Transverse colon (tissue), 4 donors: ENCODE measurements around the gene ACCS. TPM values are rescaled to one million over a fixed set of nuclear protein-coding genes. Genes with fewer than 3 reads are reported as not detected.

Experiments used
- DNase-seq: peaks from one replicate; pipeline ENCODE4 v3.0.0-alpha.2; 2019
- H3K27ac ChIP-seq, 4 donors: fragments of 200-600 bp; sonication (generic); 2 replicates each; pipeline ENCODE4 v1.5.1; 2016 to 2018; ENCODE audit warnings: inconsistent platforms in 4 of 4
- H3K27me3 ChIP-seq: fragments of 200-600 bp; sonication (generic); 2 replicates; pipeline ENCODE4 v1.5.1; 2017; ENCODE audit warnings: inconsistent platforms
- H3K36me3 ChIP-seq, 4 donors: fragments of 200-600 bp; sonication (generic); 2 replicates each; pipeline ENCODE4 v1.5.1; 2017 to 2019; ENCODE audit warnings: inconsistent platforms in 4 of 4
- H3K4me1 ChIP-seq, 4 donors: fragments of 200-600 bp; sonication (generic); 2 replicates each; pipeline ENCODE4 v1.5.1; 2017 to 2020; ENCODE audit warnings: inconsistent platforms in 4 of 4
- H3K4me3 ChIP-seq, 4 donors: fragments of 200-600 bp; sonication (generic); 1 replicate in 1 of 4; 2 replicates in 3 of 4; pipeline versions ENCODE4 v1.5.1 to v1.6.1; 2017 to 2019; ENCODE audit warnings: inconsistent platforms in 4 of 4
- H3K9me3 ChIP-seq, 2 donors: fragments of 200-600 bp; sonication (generic); 2 replicates each; pipeline ENCODE4 v1.5.1; 2017 to 2019; ENCODE audit warnings: inconsistent platforms in 2 of 2
- EP300 ChIP-seq: sonication (generic); formaldehyde crosslinking; IDR thresholded peaks from one replicate; pipeline ENCODE4 v1.6.1; 2017; ENCODE audit warnings: antibody characterized with exemption, low read depth
- POLR2A ChIP-seq: fragments of 450-650 bp; IDR thresholded peaks from one replicate; pipeline ENCODE4 v1.6.1; 2016; ENCODE audit warnings: antibody characterized with exemption, mild to moderate bottlenecking, moderate library complexity
- POLR2AphosphoS5 ChIP-seq, 3 donors: sonication (generic); formaldehyde crosslinking; IDR thresholded peaks; one replicate each; pipeline ENCODE4 v1.6.1; 2016; ENCODE audit warnings: antibody characterized with exemption in 3 of 3
- WGBS, 2 donors: methylation state at CpG; one replicate each; pipeline ENCODE4 v1.1.5; 2018; ENCODE audit warnings: low coverage in 1 of 2; 5-methylcytosine and 5-hydroxymethylcytosine counted together
- in situ Hi-C, 4 donors: fragments of 200-750 bp; cut with MboI; loops; one replicate each; pipeline versions ENCODE4 v1.15.0 to v1.15.1; 2017; ENCODE audit warnings: low sequenced_read_pairs in 3 of 4, low pct_ligation_motif_present in 1 of 4, low pct_unique_long_range_greater_than_20kb in 1 of 4
- intact Hi-C: fragments of 100-400 bp; cut with DNase I; formaldehyde crosslinking; loops from one replicate; pipeline ENCODE4 v1.15.1; 2023; ENCODE audit warnings: low total_unique reads
- total RNA-seq, 4 donors: library from RNA; depleted of rRNA; stranded (reverse); fragments of >200 nt; gene quantifications; one replicate each; pipeline ENCODE4 v1.1.0, GENCODE V29; 2016
- TF ChIP-seq, protein P1 (sequence below), 5 experiments: fragments of 200-600 bp in 3 of 5; fragments of 450-650 bp in 2 of 5; sonication (generic) in 3 of 5; IDR thresholded peaks; 1 replicate in 2 of 5; 2 replicates in 3 of 5; pipeline ENCODE4 v1.5.1; 2016 to 2017; ENCODE audit warnings: antibody characterized with exemption in 5 of 5, inconsistent platforms in 3 of 5, mild to moderate bottlenecking in 2 of 5, moderate library complexity in 1 of 5

ACCS gene
- total RNA-seq, 4 donors from 2014 or later, result 17.6 to 88.3 (median 29.5) TPM

DNA sequence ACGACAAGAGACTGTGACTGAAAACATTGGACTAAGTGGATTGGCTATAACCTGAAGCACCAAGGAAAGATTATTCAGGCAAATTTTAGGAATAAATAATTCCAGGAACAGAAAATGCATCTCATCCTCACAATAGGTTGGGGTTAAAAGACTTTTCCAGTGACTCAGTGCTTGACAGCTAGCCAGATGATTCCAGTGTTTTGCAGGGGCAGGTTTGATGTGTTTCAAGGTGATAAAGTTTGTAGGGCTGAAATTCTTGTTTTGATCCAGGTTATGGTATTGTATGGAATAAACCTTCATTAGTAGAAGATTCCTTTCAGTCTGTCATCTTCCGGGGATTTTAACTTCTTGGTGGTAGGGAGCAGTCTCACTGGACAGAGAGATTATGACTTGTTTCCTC, 31.8 kb downstream of the ACCS start:
- peaks cover 7 to 24% (median 11%) of the 10 kb centered on the region in 4 donors for H3K4me1 ChIP-seq
- TF ChIP-seq, protein P1, sequence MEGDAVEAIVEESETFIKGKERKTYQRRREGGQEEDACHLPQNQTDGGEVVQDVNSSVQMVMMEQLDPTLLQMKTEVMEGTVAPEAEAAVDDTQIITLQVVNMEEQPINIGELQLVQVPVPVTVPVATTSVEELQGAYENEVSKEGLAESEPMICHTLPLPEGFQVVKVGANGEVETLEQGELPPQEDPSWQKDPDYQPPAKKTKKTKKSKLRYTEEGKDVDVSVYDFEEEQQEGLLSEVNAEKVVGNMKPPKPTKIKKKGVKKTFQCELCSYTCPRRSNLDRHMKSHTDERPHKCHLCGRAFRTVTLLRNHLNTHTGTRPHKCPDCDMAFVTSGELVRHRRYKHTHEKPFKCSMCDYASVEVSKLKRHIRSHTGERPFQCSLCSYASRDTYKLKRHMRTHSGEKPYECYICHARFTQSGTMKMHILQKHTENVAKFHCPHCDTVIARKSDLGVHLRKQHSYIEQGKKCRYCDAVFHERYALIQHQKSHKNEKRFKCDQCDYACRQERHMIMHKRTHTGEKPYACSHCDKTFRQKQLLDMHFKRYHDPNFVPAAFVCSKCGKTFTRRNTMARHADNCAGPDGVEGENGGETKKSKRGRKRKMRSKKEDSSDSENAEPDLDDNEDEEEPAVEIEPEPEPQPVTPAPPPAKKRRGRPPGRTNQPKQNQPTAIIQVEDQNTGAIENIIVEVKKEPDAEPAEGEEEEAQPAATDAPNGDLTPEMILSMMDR (IDR thresholded peaks at IDR 0.05), result no peak
- TF ChIP-seq EP300 (no peak), POLR2A (no peak), POLR2AphosphoS5 (IDR thresholded peaks at IDR 0.05) (no peak)
- in situ Hi-C loops, result loop anchor here in 2 of 4 donors (10.0 to 25.0 kb wide), 2 partner anchors 439 to 447 kb away; no protein-coding TSS in a partner anchor
- no peaks in the 10 kb centered on the region for H3K36me3 ChIP-seq
- 84 to 100% methylated on average over 1 to 2 of the region's 2 CpGs for WGBS, 2 donors
- DNase-seq, result no peak
- H3K27me3 ChIP-seq, result no peaks in the 10 kb centered on the region
- no peaks in the 10 kb centered on the region for H3K9me3 ChIP-seq
- no peak overlapping the region for H3K4me3 ChIP-seq
- intact Hi-C loops, result no loop called here
- no peak overlapping the region for H3K27ac ChIP-seq

- TF ChIP-seq EP300 (no peak), POLR2A (no peak), POLR2AphosphoS5 (IDR thresholded peaks at IDR 0.05) (no peak)
- TF ChIP-seq, protein P1 (IDR thresholded peaks at IDR 0.05), result no peak
- H3K27ac ChIP-seq, result no peak overlapping the region
- no peak overlapping the region for H3K4me3 ChIP-seq
- no peaks in the 10 kb centered on the region for H3K9me3 ChIP-seq
- DNase-seq, result no peak
- peaks cover 4 to 12% (median 10%) of the 10 kb centered on the region in 4 donors for H3K4me1 ChIP-seq
- 92% methylated on average over 2 of the region's 2 CpGs; no CpG with 5 or more reads in 1 of the 2 donors for WGBS, 2 donors
- in situ Hi-C loops (loop anchor here in 2 of 4 donors (10.0 to 25.0 kb wide), 2 partner anchors 436 to 444 kb away; no protein-coding TSS in a partner anchor), intact Hi-C loops (no loop called here)
- H3K27me3 ChIP-seq, result no peaks in the 10 kb centered on the region
- H3K36me3 ChIP-seq, result no peaks in the 10 kb centered on the region
These were observed 35.0 kb downstream of the ACCS start for GRCh38 chr11:44101098-44101497.

GRCh38 chr11:44104481-44105294, 38.6 kb downstream of the ACCS start:
- intact Hi-C loops, result no loop called here
- Histone ChIP-seq H3K9me3 (no peaks in the 10 kb centered on the region), H3K36me3 (peaks cover 0 to 3% (median 0%) of the 10 kb centered on the region in 4 donors), H3K4me3 (no peak overlapping the region), H3K27ac (no peak overlapping the region), H3K27me3 (no peaks in the 10 kb centered on the region), H3K4me1 (no peaks in the 10 kb centered on the region)
- in situ Hi-C loops, result loop anchor here in 2 of 4 donors (10.0 to 25.0 kb wide), 2 partner anchors 433 to 440 kb away; no protein-coding TSS in a partner anchor
- no peak for DNase-seq
- WGBS, 2 donors, result 87 to 88% methylated on average over 3 to 5 of the region's 5 CpGs
- no peak for TF ChIP-seq EP300
- TF ChIP-seq, protein P1 (IDR thresholded peaks at IDR 0.05), result no peak
- no peak for TF ChIP-seq POLR2A
- TF ChIP-seq POLR2AphosphoS5 (IDR thresholded peaks at IDR 0.05), result no peak

GRCh38 chr11:44108260-44108659, 42.2 kb downstream of the ACCS start:
- intact Hi-C loops (no loop called here), in situ Hi-C loops (loop anchor here in 2 of 4 donors (10.0 to 25.0 kb wide), 2 partner anchors 429 to 437 kb away; no protein-coding TSS in a partner anchor)
- TF ChIP-seq POLR2A, result no peak
- TF ChIP-seq EP300, result no peak
- TF ChIP-seq, protein P1 (IDR thresholded peaks at IDR 0.05), result no peak
- TF ChIP-seq POLR2AphosphoS5 (IDR thresholded peaks at IDR 0.05), result no peak
- H3K27me3 ChIP-seq, result no peaks in the 10 kb centered on the region
- peaks cover 0 to 5% (median 0%) of the 10 kb centered on the region in 4 donors for H3K4me1 ChIP-seq
- no peaks in the 10 kb centered on the region for H3K9me3 ChIP-seq
- no peak overlapping the region for H3K4me3 ChIP-seq
- 92 to 97% methylated on average over 6 of the region's 6 CpGs for WGBS, 2 donors
- no peak overlapping the region for H3K27ac ChIP-seq
- H3K36me3 ChIP-seq, result peaks cover 0 to 3% (median 0%) of the 10 kb centered on the region in 4 donors
- DNase-seq, result no peak
